Liver (tissue), 9 donors: ENCODE results near the gene SNN. TPM values are rescaled to one million over a fixed set of nuclear protein-coding genes. Genes with fewer than 3 reads are reported as not detected.

Source experiments
- DNase-seq: peaks from one replicate; pipeline ENCODE4 v3.0.0-alpha.2; 2017; ENCODE audit warnings: low spot score
- H3K27ac ChIP-seq, 2 donors: one replicate each; pipeline ENCODE4 v1.7.0; 2013; ENCODE audit warnings: inconsistent platforms in 2 of 2, low read length in 2 of 2, control low read depth in 1 of 2, low read depth in 1 of 2, mild to moderate bottlenecking in 1 of 2
- H3K27me3 ChIP-seq, 4 donors: one replicate each; pipeline versions ENCODE4 v1.6.1 to v1.7.0; 2013; ENCODE audit warnings: low read length in 3 of 4, inconsistent platforms in 1 of 4, mild to moderate bottlenecking in 1 of 4, moderate library complexity in 1 of 4; ENCODE audit not compliant: control insufficient read depth in 4 of 4, insufficient read depth in 4 of 4
- H3K36me3 ChIP-seq, 4 donors: one replicate each; pipeline versions ENCODE4 v1.6.1 to v1.7.0; 2013; ENCODE audit warnings: low read length in 3 of 4, mild to moderate bottlenecking in 3 of 4, low read depth in 1 of 4, moderate library complexity in 1 of 4; ENCODE audit not compliant: control insufficient read depth in 4 of 4, insufficient read depth in 3 of 4
- H3K4me1 ChIP-seq, 4 donors: one replicate each; pipeline versions ENCODE4 v1.6.1 to v1.7.0; 2013; ENCODE audit warnings: low read length in 3 of 4, mild to moderate bottlenecking in 3 of 4, moderate library complexity in 1 of 4; ENCODE audit not compliant: control insufficient read depth in 4 of 4, insufficient read depth in 4 of 4
- H3K4me3 ChIP-seq, 3 donors: one replicate each; pipeline versions ENCODE4 v1.6.1 to v1.7.0; 2013; ENCODE audit warnings: low read length in 3 of 3, control low read depth in 1 of 3, low read depth in 1 of 3, mild to moderate bottlenecking in 1 of 3
- H3K9ac ChIP-seq, 2 donors: one replicate each; pipeline ENCODE4 v1.7.0; 2013; ENCODE audit warnings: low read length in 2 of 2, mild to moderate bottlenecking in 2 of 2, moderate library complexity in 2 of 2, control low read depth in 1 of 2, low read depth in 1 of 2
- H3K9me3 ChIP-seq, 4 donors: one replicate each; pipeline versions ENCODE4 v1.6.1 to v1.7.0; 2013; ENCODE audit warnings: low read length in 3 of 4; ENCODE audit not compliant: control insufficient read depth in 4 of 4
- CTCF ChIP-seq: fragments of 150-350 bp; IDR thresholded peaks from 2 replicates; pipeline ENCODE4 v1.5.1; 2017; ENCODE audit warnings: improper control_type of control experiment, low read depth, low read length; ENCODE audit not compliant: missing input control
- EGR1 ChIP-seq, 2 donors: IDR thresholded peaks; 2 replicates each; pipeline ENCODE4 v1.6.1; 2016 to 2018; ENCODE audit warnings: antibody characterized with exemption in 2 of 2, low read depth in 2 of 2
- FOXA1 ChIP-seq: IDR thresholded peaks from 2 replicates; pipeline ENCODE4 v1.6.1; 2016; ENCODE audit warnings: antibody characterized with exemption
- FOXA2 ChIP-seq: IDR thresholded peaks from 2 replicates; pipeline ENCODE4 v1.6.1; 2016; ENCODE audit warnings: antibody characterized with exemption
- GABPA ChIP-seq, 2 donors: IDR thresholded peaks in 1 of 2; conservative IDR thresholded peaks in 1 of 2; 2 replicates each; pipeline ENCODE4 v1.6.1; 2016; ENCODE audit warnings: antibody characterized with exemption in 2 of 2, mild to moderate bottlenecking in 1 of 2, moderate library complexity in 1 of 2
- HNF4G ChIP-seq: IDR thresholded peaks from 2 replicates; pipeline ENCODE4 v1.6.1; 2016; ENCODE audit warnings: antibody characterized with exemption
- JUND ChIP-seq, 2 donors: IDR thresholded peaks; 2 replicates each; pipeline ENCODE4 v1.6.1; 2016; ENCODE audit warnings: antibody characterized with exemption in 2 of 2
- NR2F2 ChIP-seq: IDR thresholded peaks from 2 replicates; pipeline ENCODE4 v1.6.1; 2016; ENCODE audit warnings: antibody characterized with exemption
- RAD21 ChIP-seq, 2 donors: IDR thresholded peaks; 2 replicates each; pipeline ENCODE4 v1.6.1; 2016; ENCODE audit warnings: antibody characterized with exemption in 2 of 2, mild to moderate bottlenecking in 2 of 2
- RXRA ChIP-seq, 2 donors: IDR thresholded peaks; 2 replicates each; pipeline ENCODE4 v1.6.1; 2017 to 2018; ENCODE audit warnings: antibody characterized with exemption in 2 of 2, mild to moderate bottlenecking in 1 of 2
- SP1 ChIP-seq: IDR thresholded peaks from 2 replicates; pipeline ENCODE4 v1.6.1; 2018; ENCODE audit warnings: antibody characterized with exemption, mild to moderate bottlenecking
- TAF1 ChIP-seq: conservative IDR thresholded peaks from 2 replicates; pipeline ENCODE4 v1.6.1; 2016; ENCODE audit warnings: antibody characterized with exemption, mild to moderate bottlenecking
- YY1 ChIP-seq: IDR thresholded peaks from 2 replicates; pipeline ENCODE4 v1.6.1; 2016; ENCODE audit warnings: antibody characterized with exemption, mild to moderate bottlenecking
- WGBS: extraction: QIAGEN DNeasy Blood & Tissue Kit; methylation state at CpG from one replicate; pipeline ENCODE4 v1.1.7; 2013; 5-methylcytosine and 5-hydroxymethylcytosine counted together
- polyA plus RNA-seq, 2 donors: library from polyadenylated mRNA; stranded (reverse) in 1 of 2; unstranded in 1 of 2; fragments of 200-250 nt in 1 of 2; fragments of >200 nt in 1 of 2; fragmentation: Nextera tagmentation in 1 of 2; extraction: Ambion mirVana in 1 of 2; gene quantifications; one replicate each; pipeline versions ENCODE4 v1.2.1 to v1.2.3, GENCODE V29; 2013 to 2015
- total RNA-seq, 2 donors: library from RNA; depleted of rRNA; stranded (reverse); fragments of >200 nt; gene quantifications; one replicate each; pipeline ENCODE4 v1.2.3, GENCODE V29; 2014
- TF ChIP-seq, protein P1 (sequence below): IDR thresholded peaks from 2 replicates; pipeline ENCODE4 v1.6.1; 2016; ENCODE audit warnings: antibody characterized with exemption
- TF ChIP-seq, protein P2 (sequence below): IDR thresholded peaks from 2 replicates; pipeline ENCODE4 v1.6.1; 2016; ENCODE audit warnings: antibody characterized with exemption, mild to moderate bottlenecking
- TF ChIP-seq, protein P3 (sequence below): IDR thresholded peaks from 2 replicates; pipeline ENCODE4 v1.6.1; 2016; ENCODE audit warnings: antibody characterized with exemption
- TF ChIP-seq, protein P4 (sequence below): IDR thresholded peaks from 2 replicates; pipeline ENCODE4 v1.6.1; 2016; ENCODE audit warnings: antibody characterized with exemption
- donor health status: healthy.
- donor health status: healthy.
- donor health status: healthy.
- donor health status: healthy.
- donor health status: healthy.

Gene SNN
- total and polyA plus RNA-seq, 4 donors, result 2.5 to 6.2 (median 5.3) TPM

GRCh38 chr16:11677959-11678881 lies 10.0 kb downstream of the SNN start:
- 54% methylated on average over 18 of the region's 18 CpGs for WGBS
- Histone ChIP-seq H3K9ac (no peak overlapping the region), H3K4me3 (no peak overlapping the region), H3K36me3 (peaks cover 1 to 37% (median 33%) of the 10 kb centered on the region in 4 donors), H3K9me3 (no peaks in the 10 kb centered on the region), H3K4me1 (peaks cover 4 to 56% (median 27%) of the 10 kb centered on the region in 4 donors), H3K27me3 (no peaks in the 10 kb centered on the region), H3K27ac (peak overlapping the region; percentile 25 to 77)
- no peak for DNase-seq
- TF ChIP-seq, protein P1, sequence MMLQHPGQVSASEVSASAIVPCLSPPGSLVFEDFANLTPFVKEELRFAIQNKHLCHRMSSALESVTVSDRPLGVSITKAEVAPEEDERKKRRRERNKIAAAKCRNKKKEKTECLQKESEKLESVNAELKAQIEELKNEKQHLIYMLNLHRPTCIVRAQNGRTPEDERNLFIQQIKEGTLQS, result no peak
- TF ChIP-seq RXRA (IDR thresholded peaks at IDR 0.05), result peak; percentile 9 to 10
- TF ChIP-seq HNF4G, result no peak
- TF ChIP-seq, protein P2, sequence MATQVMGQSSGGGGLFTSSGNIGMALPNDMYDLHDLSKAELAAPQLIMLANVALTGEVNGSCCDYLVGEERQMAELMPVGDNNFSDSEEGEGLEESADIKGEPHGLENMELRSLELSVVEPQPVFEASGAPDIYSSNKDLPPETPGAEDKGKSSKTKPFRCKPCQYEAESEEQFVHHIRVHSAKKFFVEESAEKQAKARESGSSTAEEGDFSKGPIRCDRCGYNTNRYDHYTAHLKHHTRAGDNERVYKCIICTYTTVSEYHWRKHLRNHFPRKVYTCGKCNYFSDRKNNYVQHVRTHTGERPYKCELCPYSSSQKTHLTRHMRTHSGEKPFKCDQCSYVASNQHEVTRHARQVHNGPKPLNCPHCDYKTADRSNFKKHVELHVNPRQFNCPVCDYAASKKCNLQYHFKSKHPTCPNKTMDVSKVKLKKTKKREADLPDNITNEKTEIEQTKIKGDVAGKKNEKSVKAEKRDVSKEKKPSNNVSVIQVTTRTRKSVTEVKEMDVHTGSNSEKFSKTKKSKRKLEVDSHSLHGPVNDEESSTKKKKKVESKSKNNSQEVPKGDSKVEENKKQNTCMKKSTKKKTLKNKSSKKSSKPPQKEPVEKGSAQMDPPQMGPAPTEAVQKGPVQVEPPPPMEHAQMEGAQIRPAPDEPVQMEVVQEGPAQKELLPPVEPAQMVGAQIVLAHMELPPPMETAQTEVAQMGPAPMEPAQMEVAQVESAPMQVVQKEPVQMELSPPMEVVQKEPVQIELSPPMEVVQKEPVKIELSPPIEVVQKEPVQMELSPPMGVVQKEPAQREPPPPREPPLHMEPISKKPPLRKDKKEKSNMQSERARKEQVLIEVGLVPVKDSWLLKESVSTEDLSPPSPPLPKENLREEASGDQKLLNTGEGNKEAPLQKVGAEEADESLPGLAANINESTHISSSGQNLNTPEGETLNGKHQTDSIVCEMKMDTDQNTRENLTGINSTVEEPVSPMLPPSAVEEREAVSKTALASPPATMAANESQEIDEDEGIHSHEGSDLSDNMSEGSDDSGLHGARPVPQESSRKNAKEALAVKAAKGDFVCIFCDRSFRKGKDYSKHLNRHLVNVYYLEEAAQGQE, result no peak
- TF ChIP-seq FOXA1, result no peak
- no peak for TF ChIP-seq RAD21 (IDR thresholded peaks at IDR 0.05)
- no peak for TF ChIP-seq FOXA2
- TF ChIP-seq YY1, result no peak
- TF ChIP-seq NR2F2, result peak; percentile 20
- no peak for TF ChIP-seq CTCF
- no peak for TF ChIP-seq JUND (IDR thresholded peaks at IDR 0.05)
- TF ChIP-seq GABPA (IDR thresholded peaks at IDR 0.05 in 1 of 2, conservative IDR thresholded peaks at IDR 0.05 in 1 of 2), result no peak
- no peak for TF ChIP-seq EGR1 (IDR thresholded peaks at IDR 0.05; ENCODE audit: low read depth in 2 of 2)
- TF ChIP-seq TAF1, result no peak

GRCh38 chr16:11679250-11679649 lies 11.0 kb downstream of the SNN start:
- no peaks in the 10 kb centered on the region for H3K27me3 ChIP-seq
- H3K4me3 ChIP-seq, result no peak overlapping the region
- TF ChIP-seq, protein P2, result no peak
- TF ChIP-seq, protein P3, sequence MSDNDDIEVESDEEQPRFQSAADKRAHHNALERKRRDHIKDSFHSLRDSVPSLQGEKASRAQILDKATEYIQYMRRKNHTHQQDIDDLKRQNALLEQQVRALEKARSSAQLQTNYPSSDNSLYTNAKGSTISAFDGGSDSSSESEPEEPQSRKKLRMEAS, result no peak
- no peak for TF ChIP-seq EGR1 (IDR thresholded peaks at IDR 0.05; ENCODE audit: low read depth in 2 of 2)
- TF ChIP-seq HNF4G, result no peak
- no peak for TF ChIP-seq SP1
- no peak for TF ChIP-seq YY1
- TF ChIP-seq JUND (IDR thresholded peaks at IDR 0.05), result no peak
- no peak for TF ChIP-seq GABPA (IDR thresholded peaks at IDR 0.05 in 1 of 2, conservative IDR thresholded peaks at IDR 0.05 in 1 of 2)
- TF ChIP-seq NR2F2, result no peak
- no peak for TF ChIP-seq RAD21 (IDR thresholded peaks at IDR 0.05)
- TF ChIP-seq RXRA (IDR thresholded peaks at IDR 0.05), result no peak
- TF ChIP-seq, protein P1, result no peak
- no peak for TF ChIP-seq FOXA1
- no peak for TF ChIP-seq TAF1
- no peak for TF ChIP-seq FOXA2
- TF ChIP-seq, protein P4, sequence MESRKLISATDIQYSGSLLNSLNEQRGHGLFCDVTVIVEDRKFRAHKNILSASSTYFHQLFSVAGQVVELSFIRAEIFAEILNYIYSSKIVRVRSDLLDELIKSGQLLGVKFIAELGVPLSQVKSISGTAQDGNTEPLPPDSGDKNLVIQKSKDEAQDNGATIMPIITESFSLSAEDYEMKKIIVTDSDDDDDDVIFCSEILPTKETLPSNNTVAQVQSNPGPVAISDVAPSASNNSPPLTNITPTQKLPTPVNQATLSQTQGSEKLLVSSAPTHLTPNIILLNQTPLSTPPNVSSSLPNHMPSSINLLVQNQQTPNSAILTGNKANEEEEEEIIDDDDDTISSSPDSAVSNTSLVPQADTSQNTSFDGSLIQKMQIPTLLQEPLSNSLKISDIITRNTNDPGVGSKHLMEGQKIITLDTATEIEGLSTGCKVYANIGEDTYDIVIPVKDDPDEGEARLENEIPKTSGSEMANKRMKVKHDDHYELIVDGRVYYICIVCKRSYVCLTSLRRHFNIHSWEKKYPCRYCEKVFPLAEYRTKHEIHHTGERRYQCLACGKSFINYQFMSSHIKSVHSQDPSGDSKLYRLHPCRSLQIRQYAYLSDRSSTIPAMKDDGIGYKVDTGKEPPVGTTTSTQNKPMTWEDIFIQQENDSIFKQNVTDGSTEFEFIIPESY, result no peak
- 92% methylated on average over 13 of the region's 13 CpGs for WGBS
- H3K27ac ChIP-seq, result no peak overlapping the region
- no peaks in the 10 kb centered on the region for H3K9me3 ChIP-seq
- DNase-seq, result no peak
- peaks cover 4 to 46% (median 41%) of the 10 kb centered on the region in 4 donors for H3K36me3 ChIP-seq
- H3K4me1 ChIP-seq, result peaks cover 2 to 46% (median 26%) of the 10 kb centered on the region in 4 donors
- H3K9ac ChIP-seq, result no peak overlapping the region
